Suprapubic skin (tissue), 4 donors: Measurements from ENCODE around the gene ZFP3.
A peak's percentile ranks its signal among the peaks of the same experiment; 100 is the strongest.

Source experiments
- EP300 ChIP-seq: sonication (generic); formaldehyde crosslinking; IDR thresholded peaks from one replicate; pipeline ENCODE4 v1.6.1; 2017; ENCODE audit warnings: antibody characterized with exemption
- POLR2A ChIP-seq, 2 donors: fragments of 450-650 bp; IDR thresholded peaks; one replicate each; pipeline ENCODE4 v1.6.1; 2017; ENCODE audit warnings: antibody characterized with exemption in 2 of 2, mild to moderate bottlenecking in 2 of 2, moderate library complexity in 2 of 2
- POLR2AphosphoS5 ChIP-seq, 3 donors: sonication (generic); formaldehyde crosslinking; IDR thresholded peaks; one replicate each; pipeline ENCODE4 v1.6.1; 2017; ENCODE audit warnings: antibody characterized with exemption in 3 of 3
- TF ChIP-seq, protein P1 (sequence below), 2 donors: fragments of 200-600 bp in 1 of 2; fragments of 450-650 bp in 1 of 2; sonication (generic) in 1 of 2; IDR thresholded peaks; one replicate each; pipeline ENCODE4 v1.5.1; 2016 to 2019; ENCODE audit warnings: antibody characterized with exemption in 2 of 2, mild to moderate bottlenecking in 1 of 2, moderate library complexity in 1 of 2

DNA sequence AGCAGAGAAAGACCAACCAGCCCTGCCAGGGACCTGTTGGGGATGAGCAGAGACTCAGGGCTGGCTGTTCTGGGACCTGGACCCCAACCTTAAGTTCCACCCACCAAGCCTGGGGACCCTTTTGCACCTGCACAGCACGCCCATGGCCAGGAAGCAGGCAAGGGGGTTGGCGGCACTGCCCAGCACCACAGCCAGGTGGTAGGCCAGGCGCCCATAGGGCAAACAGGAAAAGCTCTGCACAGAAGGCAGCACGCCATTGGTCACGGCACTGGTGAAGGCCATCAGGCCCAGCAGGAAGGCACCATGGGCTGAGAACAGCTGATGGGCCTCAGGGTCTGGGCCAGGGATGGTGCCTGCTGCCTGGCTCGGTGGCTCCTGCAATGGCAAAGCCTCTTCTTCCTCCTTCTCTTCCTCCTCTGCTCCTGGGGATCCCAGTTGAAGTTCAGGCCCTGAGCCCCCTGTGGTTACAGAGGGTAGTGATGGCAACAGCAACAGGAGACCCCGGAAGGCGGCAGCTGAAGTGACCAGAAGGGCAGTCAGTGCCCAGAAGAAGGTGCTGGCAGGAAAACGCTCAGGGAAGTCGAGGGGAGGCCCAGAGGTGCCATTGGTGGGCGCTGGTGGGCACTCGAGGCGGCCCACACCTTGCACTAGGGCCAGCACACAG, 44.8 kb upstream of the ZFP3 start:
- TF ChIP-seq, protein P1, sequence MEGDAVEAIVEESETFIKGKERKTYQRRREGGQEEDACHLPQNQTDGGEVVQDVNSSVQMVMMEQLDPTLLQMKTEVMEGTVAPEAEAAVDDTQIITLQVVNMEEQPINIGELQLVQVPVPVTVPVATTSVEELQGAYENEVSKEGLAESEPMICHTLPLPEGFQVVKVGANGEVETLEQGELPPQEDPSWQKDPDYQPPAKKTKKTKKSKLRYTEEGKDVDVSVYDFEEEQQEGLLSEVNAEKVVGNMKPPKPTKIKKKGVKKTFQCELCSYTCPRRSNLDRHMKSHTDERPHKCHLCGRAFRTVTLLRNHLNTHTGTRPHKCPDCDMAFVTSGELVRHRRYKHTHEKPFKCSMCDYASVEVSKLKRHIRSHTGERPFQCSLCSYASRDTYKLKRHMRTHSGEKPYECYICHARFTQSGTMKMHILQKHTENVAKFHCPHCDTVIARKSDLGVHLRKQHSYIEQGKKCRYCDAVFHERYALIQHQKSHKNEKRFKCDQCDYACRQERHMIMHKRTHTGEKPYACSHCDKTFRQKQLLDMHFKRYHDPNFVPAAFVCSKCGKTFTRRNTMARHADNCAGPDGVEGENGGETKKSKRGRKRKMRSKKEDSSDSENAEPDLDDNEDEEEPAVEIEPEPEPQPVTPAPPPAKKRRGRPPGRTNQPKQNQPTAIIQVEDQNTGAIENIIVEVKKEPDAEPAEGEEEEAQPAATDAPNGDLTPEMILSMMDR (IDR thresholded peaks at IDR 0.05) = peak in 1 of 2 donors; percentile 3
- TF ChIP-seq POLR2A (IDR thresholded peaks at IDR 0.05) = no peak
- TF ChIP-seq POLR2AphosphoS5 (IDR thresholded peaks at IDR 0.05) = no peak
- no peak for TF ChIP-seq EP300
